Embryonic facial prominence (tissue), 1 donor: ENCODE results near the gene MLPH.

Experiments
- DNase-seq: peaks from one replicate; pipeline ENCODE4 v3.0.0-alpha.2; 2016; ENCODE audit errors: extremely low spot score

Gene MLPH

DNA sequence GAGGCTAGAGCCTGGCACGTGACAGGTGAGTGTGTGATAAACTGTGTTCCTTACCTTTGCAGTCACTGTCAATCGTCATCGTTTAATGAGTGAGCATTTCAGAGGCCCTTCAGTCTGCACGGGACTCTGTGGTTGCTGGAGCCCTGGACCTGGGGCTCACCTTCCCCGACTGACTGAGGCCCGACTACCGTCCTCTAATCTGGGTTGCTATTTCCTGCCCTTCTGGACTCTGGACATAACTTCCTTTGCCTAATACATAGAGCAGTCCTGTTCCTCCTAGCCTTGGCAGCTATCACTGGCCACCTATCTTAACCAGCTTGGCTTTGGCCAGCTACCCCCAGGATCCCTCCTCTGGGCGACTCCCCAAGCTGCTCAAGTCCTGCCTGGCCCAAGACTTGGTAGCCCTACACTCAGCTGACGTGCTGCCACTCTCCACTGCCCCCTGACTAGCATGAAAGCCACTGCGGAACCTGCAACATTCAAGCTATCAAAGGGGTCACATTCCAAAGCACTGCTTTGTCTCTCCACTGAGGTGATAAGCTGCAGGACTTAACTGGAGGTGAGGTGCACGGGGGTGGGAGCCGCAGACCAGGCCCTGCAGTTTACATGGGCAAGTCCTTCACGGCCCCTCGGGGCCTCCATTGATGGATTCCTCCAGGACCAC lies 114.5 kb downstream of the MLPH start:
- DNase-seq, result no peak

DNA sequence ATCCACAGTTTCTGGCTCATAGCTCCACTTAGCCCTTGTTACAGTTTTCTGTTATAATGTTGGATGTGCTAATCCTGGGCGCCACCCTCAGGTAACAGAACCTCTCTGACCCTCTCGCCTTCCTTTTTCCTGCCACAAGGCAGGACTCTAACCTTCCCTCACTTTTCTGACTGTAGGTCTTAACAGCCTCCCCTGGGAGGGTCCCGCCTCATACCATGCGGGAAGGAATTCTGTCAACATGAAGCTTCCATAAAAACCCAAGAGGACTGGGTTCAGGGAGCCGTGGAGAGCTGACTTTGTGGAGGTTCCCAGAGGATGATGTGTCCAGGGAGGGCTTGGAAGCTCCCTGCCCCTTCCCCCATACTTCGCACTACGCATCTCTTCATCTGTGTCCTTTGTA lies 115.4 kb downstream of the MLPH start:
- DNase-seq, result no peak

DNA sequence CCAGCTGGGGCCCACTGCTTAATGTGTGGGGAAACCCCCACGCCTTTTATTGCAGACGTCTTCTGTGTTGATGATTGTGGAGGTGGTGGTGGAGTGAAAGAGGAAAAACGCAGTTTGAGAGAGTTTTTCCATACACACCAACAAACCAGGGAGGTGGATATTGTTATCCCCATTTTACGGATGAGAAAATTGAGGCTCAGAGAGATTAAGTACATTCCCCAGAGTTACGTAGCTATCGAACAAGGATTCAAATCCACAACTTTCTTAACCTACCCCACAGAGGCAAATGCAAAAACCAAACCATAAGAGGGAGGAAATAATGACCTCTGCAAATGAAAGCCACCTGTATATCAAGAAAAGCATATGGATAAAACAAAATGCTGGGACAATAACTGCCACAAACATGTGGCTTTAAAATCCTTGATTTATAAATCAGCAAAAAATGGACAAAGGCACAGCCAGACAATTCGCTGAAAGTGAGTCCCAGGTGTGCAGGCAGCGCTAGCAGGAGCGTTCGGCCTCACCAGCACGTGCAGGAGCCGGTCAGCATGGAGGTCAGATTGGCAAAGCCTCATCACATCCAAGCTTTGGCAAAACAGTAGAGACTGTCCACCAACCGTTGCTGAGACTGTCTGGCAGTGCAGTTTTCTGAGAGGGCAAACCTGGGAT lies 116.1 kb downstream of the MLPH start:
- DNase-seq, result no peak

DNA sequence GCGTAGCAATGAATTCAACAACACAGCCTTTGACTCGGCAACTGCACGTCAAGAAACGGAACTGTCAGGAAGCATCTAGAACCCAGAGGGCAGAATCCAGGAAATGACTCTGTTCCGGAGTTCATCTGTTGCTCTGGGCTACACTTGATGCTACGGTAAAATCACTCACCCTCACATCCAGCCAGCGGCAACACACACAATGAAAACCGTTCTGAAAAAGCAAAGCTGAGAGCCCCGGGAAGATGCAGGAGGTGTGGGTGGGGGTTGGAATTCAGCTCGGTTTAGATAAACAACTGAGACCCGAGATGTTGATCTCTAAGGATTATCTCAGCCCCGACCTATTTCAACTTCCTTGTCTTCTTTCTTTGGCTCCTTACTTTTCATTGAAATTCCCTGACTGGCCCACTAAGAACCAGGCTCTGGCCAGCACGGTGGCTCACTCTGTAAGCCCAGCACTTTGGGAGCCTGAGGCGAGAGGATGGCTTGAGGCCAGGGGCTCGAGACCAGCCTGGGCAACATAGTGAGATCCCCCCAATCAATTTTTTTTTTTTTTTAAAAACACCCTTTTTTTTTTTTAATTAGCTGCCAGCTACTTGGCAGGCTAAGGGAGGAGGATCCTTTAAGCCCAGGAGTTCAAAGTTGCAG lies 116.8 kb downstream of the MLPH start:
- DNase-seq, result peak; percentile 38

DNA sequence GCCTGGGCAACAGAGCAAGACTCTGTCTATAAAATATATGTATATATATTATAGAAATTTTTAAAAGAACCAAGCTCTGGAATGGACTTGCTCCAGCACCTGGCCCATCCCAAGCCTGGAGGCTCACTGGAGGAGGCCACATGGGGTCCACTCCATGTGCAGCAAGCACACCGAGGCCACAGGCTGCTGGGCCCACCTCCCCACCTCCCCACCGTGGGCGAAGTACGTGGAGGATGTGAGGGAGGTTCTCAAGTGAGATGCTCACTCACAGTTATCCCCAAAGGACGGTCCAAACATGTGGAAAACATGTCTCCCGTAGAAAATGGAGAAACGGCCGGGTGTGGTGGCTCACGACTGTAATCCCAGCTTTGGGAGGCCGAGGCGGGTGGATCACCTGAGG lies 117.3 kb downstream of the MLPH start:
- no peak for DNase-seq
